ENCODE data around the gene AMH.

AMH gene

DNA sequence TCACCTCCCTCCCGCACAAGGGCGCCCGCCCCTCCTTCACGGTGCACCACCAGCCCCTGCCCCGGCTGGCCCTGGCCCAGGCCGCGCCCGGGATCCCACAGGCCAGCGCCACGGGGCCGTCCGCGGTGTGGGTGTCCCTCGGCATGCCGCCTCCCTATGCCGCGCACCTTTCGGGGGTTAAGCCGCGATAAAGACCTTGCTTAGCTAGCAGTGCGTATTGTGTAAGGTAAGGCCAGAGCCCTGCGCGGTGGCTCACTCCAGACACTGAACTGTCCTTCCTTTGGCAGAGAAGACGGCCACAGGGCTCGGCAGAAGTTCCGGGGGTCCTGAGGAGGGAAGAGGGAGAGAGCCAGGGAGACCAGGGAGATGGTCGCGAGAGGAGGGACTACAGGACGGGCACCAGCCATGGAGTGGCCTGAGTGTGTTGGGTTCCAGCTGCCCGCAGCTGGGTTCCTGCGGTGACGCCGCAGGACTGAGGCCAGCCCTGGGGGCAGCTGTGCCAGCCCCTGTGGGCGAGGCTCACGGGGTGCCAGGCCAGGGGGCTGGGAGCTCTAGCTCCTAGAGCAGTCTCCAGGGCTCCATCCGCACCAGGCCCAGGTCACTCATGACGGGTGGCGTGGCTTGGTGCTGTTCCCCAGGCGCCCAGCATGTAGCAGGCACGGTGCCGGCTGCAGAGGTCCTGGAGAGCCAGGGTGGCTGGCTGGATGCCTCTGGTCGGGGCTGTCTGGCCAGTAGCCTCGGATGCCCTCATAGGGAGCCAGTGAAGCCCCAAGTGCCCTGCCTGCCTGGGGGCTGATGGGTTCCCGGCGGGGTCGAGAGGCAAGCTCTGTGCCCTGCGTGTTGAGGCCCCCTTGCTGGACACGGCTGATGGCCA lies 20.7 kb upstream of the AMH start:
- Histone ChIP-seq H3K27me3 (ENCODE audit: control insufficient read depth in 1 of 2, insufficient read depth in 2 of 2, low read length in 2 of 2) (no peaks in the 10 kb centered on the region), H3K4me1 (ENCODE audit: control insufficient read depth in 1 of 2, insufficient read depth in 2 of 2, low read length in 2 of 2) (peaks cover 0 to 15% of the 10 kb centered on the region in 2 donors), H3K36me3 (ENCODE audit: control insufficient read depth in 1 of 2, insufficient read depth in 2 of 2, low read length in 2 of 2) (peaks cover 15 to 86% of the 10 kb centered on the region in 2 donors), H3K4me3 (ENCODE audit: low read depth in 1 of 2, low read length in 2 of 2) (no peak overlapping the region), H3K9ac (ENCODE audit: low read depth in 1 of 2, low read length in 2 of 2) (no peak overlapping the region), H3K9me3 (ENCODE audit: control insufficient read depth in 1 of 2, low read length in 2 of 2) (no peaks in the 10 kb centered on the region), H3K27ac (ENCODE audit: low read depth, low read length) (no peak overlapping the region)

DNA sequence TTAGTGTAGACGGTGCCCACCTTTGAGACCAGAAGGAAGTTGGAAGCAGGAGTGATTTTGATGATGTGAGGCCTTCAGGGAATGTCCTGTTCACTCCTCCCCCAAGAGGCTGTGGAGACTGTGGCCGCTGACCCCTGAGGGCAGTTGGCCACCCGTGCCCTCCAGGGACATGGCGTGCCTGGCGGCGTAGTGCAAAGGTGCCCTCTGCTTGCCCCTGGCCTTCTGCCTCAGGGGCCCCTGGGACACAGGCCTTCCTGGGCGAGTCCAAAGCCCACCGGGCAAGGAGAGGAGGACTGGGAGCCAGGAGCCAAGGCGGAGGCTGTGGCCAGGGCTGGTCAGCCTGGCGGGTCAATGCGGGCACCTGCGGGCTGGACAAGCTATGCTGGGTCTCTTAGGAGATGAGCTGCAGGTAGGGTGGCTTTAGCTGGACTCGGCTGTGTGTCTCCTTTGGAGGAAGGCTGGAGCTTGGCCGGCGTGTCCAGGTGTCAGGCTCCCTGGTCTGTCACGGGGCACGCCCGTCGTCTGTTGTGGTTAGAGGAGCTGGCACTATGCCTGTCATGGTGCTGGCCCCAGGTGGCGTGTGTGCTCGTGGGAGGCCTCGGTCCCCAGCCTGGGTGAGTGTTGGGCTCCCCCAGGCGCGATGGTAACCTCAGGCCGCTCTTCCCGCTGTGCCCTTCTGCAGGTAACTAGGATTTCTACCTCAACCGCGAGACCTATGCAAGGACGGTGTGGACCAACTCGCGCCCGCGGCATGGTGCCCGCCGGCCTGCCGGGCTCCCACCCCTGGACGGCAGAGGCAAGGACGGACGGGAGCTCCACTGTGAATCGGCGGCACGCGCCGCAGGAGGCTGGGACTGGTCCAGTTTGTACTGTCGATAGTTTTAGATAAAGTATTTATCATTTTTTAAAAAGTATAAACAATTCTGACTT lies 19.8 kb upstream of the AMH start:
- Histone ChIP-seq H3K27me3 (ENCODE audit: control insufficient read depth in 1 of 2, insufficient read depth in 2 of 2, low read length in 2 of 2) (no peaks in the 10 kb centered on the region), H3K4me3 (ENCODE audit: low read depth in 1 of 2, low read length in 2 of 2) (no peak overlapping the region), H3K9me3 (ENCODE audit: control insufficient read depth in 1 of 2, low read length in 2 of 2) (no peaks in the 10 kb centered on the region), H3K27ac (ENCODE audit: low read depth, low read length) (no peak overlapping the region), H3K36me3 (ENCODE audit: control insufficient read depth in 1 of 2, insufficient read depth in 2 of 2, low read length in 2 of 2) (peaks cover 8 to 87% of the 10 kb centered on the region in 2 donors), H3K9ac (ENCODE audit: low read depth in 1 of 2, low read length in 2 of 2) (no peak overlapping the region), H3K4me1 (ENCODE audit: control insufficient read depth in 1 of 2, insufficient read depth in 2 of 2, low read length in 2 of 2) (peaks cover 6 to 25% of the 10 kb centered on the region in 2 donors)

DNA sequence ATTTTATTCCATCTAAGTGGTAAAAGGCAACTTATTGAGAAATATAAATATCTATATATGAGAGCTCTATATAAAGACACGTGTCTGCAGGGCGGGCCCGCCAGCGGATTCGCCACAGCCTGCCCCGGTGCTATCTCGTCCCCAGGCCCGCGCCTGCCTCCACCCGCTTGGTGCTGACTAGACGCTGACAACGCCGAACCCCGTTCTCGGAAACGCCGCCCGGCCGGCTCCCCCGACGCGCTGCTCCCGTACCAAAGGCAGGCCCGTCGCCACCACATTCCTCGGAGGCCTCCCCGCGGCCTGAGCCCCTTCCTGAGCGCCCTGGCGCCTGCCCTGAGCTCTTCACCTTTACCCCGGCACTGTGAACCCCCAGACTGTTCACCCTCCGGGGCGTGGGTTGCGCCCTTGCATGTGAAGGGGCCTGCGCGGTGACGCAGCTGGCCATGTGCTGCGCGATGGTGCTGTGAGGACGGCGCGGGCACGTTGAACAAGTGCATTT lies 19.0 kb upstream of the AMH start:
- Histone ChIP-seq H3K9ac (ENCODE audit: low read depth in 1 of 2, low read length in 2 of 2) (no peak overlapping the region), H3K4me1 (ENCODE audit: control insufficient read depth in 1 of 2, insufficient read depth in 2 of 2, low read length in 2 of 2) (peaks cover 10 to 32% of the 10 kb centered on the region in 2 donors), H3K4me3 (ENCODE audit: low read depth in 1 of 2, low read length in 2 of 2) (no peak overlapping the region), H3K36me3 (ENCODE audit: control insufficient read depth in 1 of 2, insufficient read depth in 2 of 2, low read length in 2 of 2) (peaks cover 4 to 80% of the 10 kb centered on the region in 2 donors), H3K9me3 (ENCODE audit: control insufficient read depth in 1 of 2, low read length in 2 of 2) (no peaks in the 10 kb centered on the region), H3K27ac (ENCODE audit: low read depth, low read length) (no peak overlapping the region), H3K27me3 (ENCODE audit: control insufficient read depth in 1 of 2, insufficient read depth in 2 of 2, low read length in 2 of 2) (no peaks in the 10 kb centered on the region)

DNA sequence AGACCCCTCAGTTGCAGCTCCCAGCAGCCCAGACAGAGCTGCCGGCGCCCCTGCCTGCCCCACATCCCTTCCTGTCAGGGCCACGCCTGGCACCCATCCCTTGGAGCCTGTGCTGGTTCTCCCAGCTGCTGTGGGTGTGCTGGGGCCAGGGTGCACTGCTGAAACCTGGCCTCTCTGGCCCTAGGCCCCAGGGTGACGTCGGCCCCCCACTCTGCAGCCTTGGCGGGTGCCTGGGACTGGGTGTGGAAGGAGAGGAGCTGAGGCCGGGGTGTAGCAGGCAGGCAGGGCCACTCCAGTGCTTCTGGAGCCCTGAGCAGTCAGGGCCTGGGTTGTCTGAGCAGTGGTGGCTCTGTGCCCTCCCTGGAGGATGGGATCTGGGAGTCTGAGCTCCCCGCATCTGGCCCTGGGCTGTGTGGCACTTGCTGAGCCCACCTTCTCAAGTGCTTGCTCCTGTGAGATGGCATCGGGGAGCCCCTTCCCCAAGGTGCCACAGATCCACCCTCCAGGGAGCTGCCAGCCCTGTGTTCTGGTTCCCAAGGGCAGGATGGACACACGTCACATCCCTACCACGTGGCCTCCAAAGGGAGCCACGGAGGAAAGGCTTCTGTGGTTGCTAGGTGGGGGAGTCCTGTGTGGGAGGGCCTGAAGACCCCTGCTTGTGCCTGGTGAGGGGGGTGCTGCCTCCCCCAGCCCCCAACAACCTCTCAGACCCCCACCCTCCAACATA lies 18.2 kb upstream of the AMH start:
- H3K9ac ChIP-seq (ENCODE audit: low read depth in 1 of 2, low read length in 2 of 2): peak overlapping the region in 1 of 2 donors; percentile 18
- no peak overlapping the region for H3K27ac ChIP-seq (ENCODE audit: low read depth, low read length)
- peaks cover 4 to 71% of the 10 kb centered on the region in 2 donors for H3K36me3 ChIP-seq (ENCODE audit: control insufficient read depth in 1 of 2, insufficient read depth in 2 of 2, low read length in 2 of 2)
- no peaks in the 10 kb centered on the region for H3K27me3 ChIP-seq (ENCODE audit: control insufficient read depth in 1 of 2, insufficient read depth in 2 of 2, low read length in 2 of 2)
- no peak overlapping the region for H3K4me3 ChIP-seq (ENCODE audit: low read depth in 1 of 2, low read length in 2 of 2)
- H3K4me1 ChIP-seq (ENCODE audit: control insufficient read depth in 1 of 2, insufficient read depth in 2 of 2, low read length in 2 of 2): peaks cover 14 to 35% of the 10 kb centered on the region in 2 donors
- H3K9me3 ChIP-seq (ENCODE audit: control insufficient read depth in 1 of 2, low read length in 2 of 2): no peaks in the 10 kb centered on the region

DNA sequence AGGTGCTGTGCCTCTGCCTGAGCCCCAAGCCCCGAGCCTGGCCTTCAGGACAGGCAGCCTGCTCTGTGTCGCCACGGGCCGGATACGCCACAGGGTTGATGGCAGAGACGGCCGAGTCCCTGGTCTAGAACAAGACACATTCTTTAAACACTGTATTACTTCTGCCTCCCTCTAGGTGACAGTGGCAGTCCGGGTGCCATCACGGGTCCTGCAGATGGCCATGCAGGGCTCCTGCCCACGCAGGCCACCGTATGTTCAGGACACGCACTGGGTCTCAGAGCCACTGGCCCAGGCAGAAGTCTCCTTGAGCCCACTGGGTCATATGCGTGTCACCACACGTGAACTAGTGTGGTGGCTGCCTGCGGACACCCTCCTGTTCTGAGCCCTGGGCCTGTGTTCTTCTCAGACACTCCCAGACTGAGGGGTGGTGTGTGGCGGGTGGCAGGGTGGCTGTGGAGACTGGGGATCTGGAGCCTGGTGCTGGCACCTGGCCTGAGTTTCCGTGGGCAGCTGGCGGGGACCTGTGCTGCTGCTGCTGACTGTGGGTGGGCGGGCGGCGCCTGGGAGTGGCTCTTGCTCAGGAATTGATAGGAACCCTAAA lies 17.4 kb upstream of the AMH start:
- Histone ChIP-seq H3K9ac (ENCODE audit: low read depth in 1 of 2, low read length in 2 of 2) (peak overlapping the region in 1 of 2 donors; percentile 18), H3K4me3 (ENCODE audit: low read depth in 1 of 2, low read length in 2 of 2) (no peak overlapping the region), H3K27me3 (ENCODE audit: control insufficient read depth in 1 of 2, insufficient read depth in 2 of 2, low read length in 2 of 2) (no peaks in the 10 kb centered on the region), H3K4me1 (ENCODE audit: control insufficient read depth in 1 of 2, insufficient read depth in 2 of 2, low read length in 2 of 2) (peaks cover 14 to 35% of the 10 kb centered on the region in 2 donors), H3K9me3 (ENCODE audit: control insufficient read depth in 1 of 2, low read length in 2 of 2) (no peaks in the 10 kb centered on the region), H3K27ac (ENCODE audit: low read depth, low read length) (no peak overlapping the region), H3K36me3 (ENCODE audit: control insufficient read depth in 1 of 2, insufficient read depth in 2 of 2, low read length in 2 of 2) (peaks cover 4 to 65% of the 10 kb centered on the region in 2 donors)

DNA sequence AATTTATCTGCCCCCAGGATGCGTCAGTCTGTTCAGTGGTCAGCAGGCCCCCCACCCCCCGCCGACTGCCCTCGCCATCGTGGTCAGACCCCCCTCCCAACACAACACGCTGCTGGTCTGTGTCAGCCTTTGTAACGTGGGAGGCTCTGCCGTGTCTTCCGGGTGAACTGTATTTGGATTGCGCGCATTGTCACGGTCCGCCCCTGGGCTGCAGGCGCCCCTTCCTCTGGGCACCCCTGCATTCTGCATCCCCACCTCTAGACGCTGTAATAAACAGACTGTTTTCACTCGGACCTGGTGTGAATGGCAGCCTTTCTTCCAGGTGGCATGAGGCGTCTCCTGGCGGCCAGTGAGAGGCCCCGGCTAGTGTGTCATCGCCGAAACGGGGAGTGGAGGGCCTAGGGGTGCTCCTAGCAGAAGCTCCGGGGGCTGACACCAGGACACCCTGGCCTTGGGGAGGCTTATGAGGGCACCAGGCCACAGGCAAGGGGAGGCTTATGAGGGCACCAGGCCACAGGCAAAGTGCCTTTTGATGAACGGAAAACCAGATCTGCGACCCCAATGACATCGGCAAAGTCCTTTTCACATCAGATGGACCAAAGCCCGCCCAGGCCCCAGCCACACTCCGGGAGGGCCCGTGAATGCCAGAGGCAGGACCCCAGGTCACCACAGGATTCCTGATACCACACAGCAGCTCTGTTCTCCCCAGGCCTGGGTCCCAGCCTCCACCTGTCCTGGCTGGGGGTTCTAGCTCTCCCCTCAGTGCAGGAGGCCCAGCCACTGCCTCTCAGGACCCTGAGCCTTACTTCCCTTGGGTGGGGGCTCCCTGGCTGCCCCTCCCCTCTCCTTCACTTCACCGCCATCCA lies 16.6 kb upstream of the AMH start:
- no peak overlapping the region for H3K27ac ChIP-seq (ENCODE audit: low read depth, low read length)
- H3K4me3 ChIP-seq (ENCODE audit: low read depth in 1 of 2, low read length in 2 of 2): no peak overlapping the region
- peaks cover 17 to 40% of the 10 kb centered on the region in 2 donors for H3K4me1 ChIP-seq (ENCODE audit: control insufficient read depth in 1 of 2, insufficient read depth in 2 of 2, low read length in 2 of 2)
- H3K9ac ChIP-seq (ENCODE audit: low read depth in 1 of 2, low read length in 2 of 2): no peak overlapping the region
- peaks cover 4 to 60% of the 10 kb centered on the region in 2 donors for H3K36me3 ChIP-seq (ENCODE audit: control insufficient read depth in 1 of 2, insufficient read depth in 2 of 2, low read length in 2 of 2)
- H3K27me3 ChIP-seq (ENCODE audit: control insufficient read depth in 1 of 2, insufficient read depth in 2 of 2, low read length in 2 of 2): no peaks in the 10 kb centered on the region
- H3K9me3 ChIP-seq (ENCODE audit: control insufficient read depth in 1 of 2, low read length in 2 of 2): no peaks in the 10 kb centered on the region

DNA sequence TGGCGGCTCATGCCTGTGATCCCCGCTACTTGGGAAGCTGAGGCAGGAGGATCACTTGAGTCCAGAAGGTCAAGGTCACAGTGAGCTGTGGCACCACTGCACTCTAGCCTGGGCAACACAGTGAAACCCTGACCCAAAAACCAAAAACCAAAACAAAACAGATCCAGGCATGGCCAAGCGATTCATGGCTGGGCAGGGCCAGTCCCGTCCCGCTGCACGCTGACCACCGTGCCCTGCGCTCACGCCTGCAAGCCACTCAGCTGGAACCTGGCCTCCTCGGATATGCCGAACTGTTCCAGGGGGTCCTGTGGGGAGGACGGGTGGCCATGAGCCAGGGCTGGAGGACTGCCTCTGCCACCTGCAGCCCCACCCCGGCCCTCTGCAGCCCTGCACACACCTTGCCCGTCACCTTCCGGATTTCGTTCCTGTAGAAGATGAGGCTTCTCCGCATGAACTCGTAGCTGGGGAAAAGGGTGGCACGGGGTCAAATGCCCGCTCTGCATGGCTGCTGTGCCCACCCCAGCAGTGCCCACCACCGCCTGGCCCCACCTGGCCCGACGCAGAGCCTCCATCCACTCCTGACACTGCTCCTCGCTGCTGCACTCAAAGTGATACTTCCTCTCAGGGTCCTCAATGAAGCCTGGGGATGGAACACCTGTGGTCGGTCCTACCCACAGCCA lies 15.4 kb upstream of the AMH start:
- Histone ChIP-seq H3K4me3 (ENCODE audit: low read depth in 1 of 2, low read length in 2 of 2) (peak overlapping the region; percentile 23 to 40), H3K27ac (ENCODE audit: low read depth, low read length) (no peak overlapping the region), H3K9ac (ENCODE audit: low read depth in 1 of 2, low read length in 2 of 2) (peak overlapping the region; percentile 29 to 54), H3K27me3 (ENCODE audit: control insufficient read depth in 1 of 2, insufficient read depth in 2 of 2, low read length in 2 of 2) (no peaks in the 10 kb centered on the region), H3K4me1 (ENCODE audit: control insufficient read depth in 1 of 2, insufficient read depth in 2 of 2, low read length in 2 of 2) (peaks cover 29 to 53% of the 10 kb centered on the region in 2 donors), H3K9me3 (ENCODE audit: control insufficient read depth in 1 of 2, low read length in 2 of 2) (no peaks in the 10 kb centered on the region), H3K36me3 (ENCODE audit: control insufficient read depth in 1 of 2, insufficient read depth in 2 of 2, low read length in 2 of 2) (peaks cover 0 to 51% of the 10 kb centered on the region in 2 donors)

DNA sequence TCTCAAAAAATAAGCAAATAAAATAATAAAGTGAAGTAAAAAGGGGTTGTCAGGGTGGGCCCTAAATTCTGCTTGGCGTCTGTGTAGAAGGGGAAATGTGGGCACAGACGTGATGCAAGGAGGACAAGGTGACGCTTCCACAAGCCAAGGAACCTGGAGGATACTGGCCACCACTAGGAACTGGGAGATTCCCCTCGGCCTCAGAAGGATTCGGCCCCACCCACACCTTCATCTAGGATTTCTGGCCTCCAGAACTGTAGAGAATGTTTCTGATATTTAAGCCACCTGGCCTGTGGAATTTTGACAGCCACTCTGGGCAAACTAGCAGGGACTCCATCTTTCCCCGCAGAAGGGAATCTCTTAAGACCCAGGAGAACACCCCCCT lies 14.1 kb upstream of the AMH start:
- peaks cover 0 to 39% of the 10 kb centered on the region in 2 donors for H3K36me3 ChIP-seq (ENCODE audit: control insufficient read depth in 1 of 2, insufficient read depth in 2 of 2, low read length in 2 of 2)
- peak overlapping the region; percentile 100 for H3K27ac ChIP-seq (ENCODE audit: low read depth, low read length)
- peaks cover 40 to 60% of the 10 kb centered on the region in 2 donors for H3K4me1 ChIP-seq (ENCODE audit: control insufficient read depth in 1 of 2, insufficient read depth in 2 of 2, low read length in 2 of 2)
- peak overlapping the region; percentile 48 to 83 for H3K9ac ChIP-seq (ENCODE audit: low read depth in 1 of 2, low read length in 2 of 2)
- H3K27me3 ChIP-seq (ENCODE audit: control insufficient read depth in 1 of 2, insufficient read depth in 2 of 2, low read length in 2 of 2): no peaks in the 10 kb centered on the region
- H3K4me3 ChIP-seq (ENCODE audit: low read depth in 1 of 2, low read length in 2 of 2): peak overlapping the region; percentile 57 to 67
- H3K9me3 ChIP-seq (ENCODE audit: control insufficient read depth in 1 of 2, low read length in 2 of 2): no peaks in the 10 kb centered on the region

Data from duodenal mucosa (tissue), 2 donors.